HEK293 (cell line): Measurements from ENCODE around the gene EEF1AKMT4.

Experiments
- KLF10 ChIP-seq: fragments of 450-650 bp; IDR thresholded peaks from 2 replicates; pipeline ENCODE4 v1.5.1; 2018; ENCODE audit warnings: missing biosample characterization, mild to moderate bottlenecking, missing genetic modification characterization
- KLF9 ChIP-seq: fragments of 450-650 bp; formaldehyde crosslinking; IDR thresholded peaks from 2 replicates; pipeline ENCODE4 v1.5.1; 2016; ENCODE audit warnings: missing biosample characterization, missing genetic modification characterization, low read depth
- MYNN ChIP-seq: fragments of 450-650 bp; formaldehyde crosslinking; IDR thresholded peaks from 2 replicates; pipeline ENCODE4 v1.5.1; 2016; ENCODE audit warnings: missing biosample characterization, missing genetic modification characterization, borderline replicate concordance
- ZBTB21 ChIP-seq: fragments of 450-650 bp; formaldehyde crosslinking; IDR thresholded peaks from 2 replicates; pipeline ENCODE4 v1.5.1; 2017; ENCODE audit warnings: missing biosample characterization, missing genetic modification characterization
- ZFP37 ChIP-seq: fragments of 450-650 bp; formaldehyde crosslinking; IDR thresholded peaks from 2 replicates; pipeline ENCODE4 v1.5.1; 2016; ENCODE audit warnings: missing biosample characterization, missing genetic modification characterization
- ZNF155 ChIP-seq: fragments of 450-650 bp; formaldehyde crosslinking; IDR thresholded peaks from 2 replicates; pipeline ENCODE4 v1.5.1; 2016; ENCODE audit warnings: missing biosample characterization, missing genetic modification characterization
- ZNF239 ChIP-seq: fragments of 450-650 bp; formaldehyde crosslinking; IDR thresholded peaks from 2 replicates; pipeline ENCODE4 v1.5.1; 2016; ENCODE audit warnings: missing biosample characterization, missing genetic modification characterization
- ZNF302 ChIP-seq: fragments of 450-650 bp; formaldehyde crosslinking; IDR thresholded peaks from 2 replicates; pipeline ENCODE4 v1.5.1; 2016; ENCODE audit warnings: missing biosample characterization, missing genetic modification characterization, low read depth
- ZNF473 ChIP-seq: fragments of 450-650 bp; formaldehyde crosslinking; IDR thresholded peaks from 2 replicates; pipeline ENCODE4 v1.5.1; 2017; ENCODE audit warnings: missing biosample characterization, missing genetic modification characterization
- ZNF529 ChIP-seq: fragments of 450-650 bp; formaldehyde crosslinking; IDR thresholded peaks from 2 replicates; pipeline ENCODE4 v1.5.1; 2017; ENCODE audit warnings: missing genetic modification characterization, missing biosample characterization; ENCODE audit not compliant: insufficient replicate concordance
- ZNF623 ChIP-seq: fragments of 450-650 bp; formaldehyde crosslinking; IDR thresholded peaks from 2 replicates; pipeline ENCODE4 v1.5.1; 2016; ENCODE audit warnings: missing biosample characterization, missing genetic modification characterization
- ZNF785 ChIP-seq: fragments of 450-650 bp; formaldehyde crosslinking; IDR thresholded peaks from 2 replicates; pipeline ENCODE4 v1.5.1; 2016; ENCODE audit warnings: missing biosample characterization, missing genetic modification characterization
- TF ChIP-seq, protein P1 (sequence below): fragments of 450-650 bp; formaldehyde crosslinking; IDR thresholded peaks from 2 replicates; pipeline ENCODE4 v1.5.1; 2016; ENCODE audit warnings: missing biosample characterization, missing genetic modification characterization
- TF ChIP-seq, protein P2 (sequence below): fragments of 450-650 bp; formaldehyde crosslinking; IDR thresholded peaks from 2 replicates; pipeline ENCODE4 v1.5.1; 2017; ENCODE audit warnings: missing biosample characterization, missing genetic modification characterization

DNA sequence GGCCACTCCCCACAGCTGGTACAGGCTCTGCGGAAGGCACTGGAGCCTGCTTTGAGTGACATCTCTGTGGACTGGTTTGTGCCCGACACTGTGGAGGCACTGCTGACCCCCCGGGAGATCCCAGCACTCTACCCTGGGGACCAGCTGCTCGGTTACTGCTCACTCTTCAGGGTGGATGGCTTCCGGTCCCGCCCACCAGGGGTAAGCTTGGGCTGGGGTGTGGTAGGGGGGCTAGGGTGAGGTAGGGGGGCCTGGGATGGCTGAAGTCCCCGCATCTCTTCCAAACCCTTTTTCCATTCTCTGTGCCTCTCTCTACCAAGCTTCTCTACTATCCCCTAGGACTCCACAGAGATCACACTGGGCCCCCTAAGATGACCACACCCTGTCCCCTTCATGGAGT is 12.3 kb upstream of the EEF1AKMT4 start:
- TF ChIP-seq, protein P1, sequence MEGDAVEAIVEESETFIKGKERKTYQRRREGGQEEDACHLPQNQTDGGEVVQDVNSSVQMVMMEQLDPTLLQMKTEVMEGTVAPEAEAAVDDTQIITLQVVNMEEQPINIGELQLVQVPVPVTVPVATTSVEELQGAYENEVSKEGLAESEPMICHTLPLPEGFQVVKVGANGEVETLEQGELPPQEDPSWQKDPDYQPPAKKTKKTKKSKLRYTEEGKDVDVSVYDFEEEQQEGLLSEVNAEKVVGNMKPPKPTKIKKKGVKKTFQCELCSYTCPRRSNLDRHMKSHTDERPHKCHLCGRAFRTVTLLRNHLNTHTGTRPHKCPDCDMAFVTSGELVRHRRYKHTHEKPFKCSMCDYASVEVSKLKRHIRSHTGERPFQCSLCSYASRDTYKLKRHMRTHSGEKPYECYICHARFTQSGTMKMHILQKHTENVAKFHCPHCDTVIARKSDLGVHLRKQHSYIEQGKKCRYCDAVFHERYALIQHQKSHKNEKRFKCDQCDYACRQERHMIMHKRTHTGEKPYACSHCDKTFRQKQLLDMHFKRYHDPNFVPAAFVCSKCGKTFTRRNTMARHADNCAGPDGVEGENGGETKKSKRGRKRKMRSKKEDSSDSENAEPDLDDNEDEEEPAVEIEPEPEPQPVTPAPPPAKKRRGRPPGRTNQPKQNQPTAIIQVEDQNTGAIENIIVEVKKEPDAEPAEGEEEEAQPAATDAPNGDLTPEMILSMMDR (tag by site-specific recombination) = no peak
- TF ChIP-seq ZBTB21 (tag by site-specific recombination) (no peak), ZNF473 (no peak), ZNF529 (tag by site-specific recombination) (no peak), KLF10 (no peak), ZNF623 (tag by site-specific recombination) (no peak), ZFP37 (tag by site-specific recombination) (no peak), KLF9 (no peak), ZNF155 (tag by site-specific recombination) (no peak), ZNF239 (tag by site-specific recombination) (no peak), ZNF785 (tag by site-specific recombination) (no peak), MYNN (tag by site-specific recombination) (no peak), ZNF302 (no peak)
- TF ChIP-seq, protein P2, sequence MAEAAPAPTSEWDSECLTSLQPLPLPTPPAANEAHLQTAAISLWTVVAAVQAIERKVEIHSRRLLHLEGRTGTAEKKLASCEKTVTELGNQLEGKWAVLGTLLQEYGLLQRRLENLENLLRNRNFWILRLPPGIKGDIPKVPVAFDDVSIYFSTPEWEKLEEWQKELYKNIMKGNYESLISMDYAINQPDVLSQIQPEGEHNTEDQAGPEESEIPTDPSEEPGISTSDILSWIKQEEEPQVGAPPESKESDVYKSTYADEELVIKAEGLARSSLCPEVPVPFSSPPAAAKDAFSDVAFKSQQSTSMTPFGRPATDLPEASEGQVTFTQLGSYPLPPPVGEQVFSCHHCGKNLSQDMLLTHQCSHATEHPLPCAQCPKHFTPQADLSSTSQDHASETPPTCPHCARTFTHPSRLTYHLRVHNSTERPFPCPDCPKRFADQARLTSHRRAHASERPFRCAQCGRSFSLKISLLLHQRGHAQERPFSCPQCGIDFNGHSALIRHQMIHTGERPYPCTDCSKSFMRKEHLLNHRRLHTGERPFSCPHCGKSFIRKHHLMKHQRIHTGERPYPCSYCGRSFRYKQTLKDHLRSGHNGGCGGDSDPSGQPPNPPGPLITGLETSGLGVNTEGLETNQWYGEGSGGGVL (tag by site-specific recombination) = no peak
